DOHH2 (cell line): ENCODE data around the gene ZNF536.
"Not testable (repeated sequence)": the region's sequence is repeated elsewhere in the genome, so short reads cannot be mapped to it uniquely, and the experiment has no call there.

ENCODE experiments used
- H3F3A ChIP-seq: fragments of 200-600 bp; sonication (generic), shearing (Covaris generic); 2 replicates; pipeline ENCODE4 v1.6.0; 2016; ENCODE audit warnings: antibody characterized with exemption, mild to moderate bottlenecking; ENCODE audit not compliant: control insufficient read depth, insufficient read depth
- H3K27ac ChIP-seq: fragments of 200-600 bp; sonication (generic); 2 replicates; pipeline ENCODE4 v1.5.1; 2014; ENCODE audit warnings: low read depth, mild to moderate bottlenecking, low read length, moderate library complexity
- H3K27me3 ChIP-seq: fragments of 200-600 bp; sonication (generic); 2 replicates; pipeline ENCODE4 v1.6.1; 2014; ENCODE audit warnings: mild to moderate bottlenecking, low read length, mixed read lengths; ENCODE audit not compliant: control insufficient read depth
- H3K36me3 ChIP-seq: fragments of 200-600 bp; sonication (generic); 2 replicates; pipeline ENCODE4 v1.6.1; 2014; ENCODE audit warnings: mild to moderate bottlenecking, low read length, moderate library complexity, mixed read lengths; ENCODE audit not compliant: control insufficient read depth
- H3K4me1 ChIP-seq: fragments of 200-600 bp; sonication (generic); 2 replicates; pipeline ENCODE4 v1.6.1; 2014; ENCODE audit warnings: mild to moderate bottlenecking, low read length, mixed read lengths; ENCODE audit not compliant: control insufficient read depth
- H3K4me2 ChIP-seq: fragments of 200-600 bp; sonication (generic); 2 replicates; pipeline ENCODE4 v1.6.0; 2014; ENCODE audit warnings: mild to moderate bottlenecking, low read length, moderate library complexity
- H3K4me3 ChIP-seq: fragments of 200-600 bp; sonication (generic); 2 replicates; pipeline ENCODE4 v1.5.1; 2014; ENCODE audit warnings: mild to moderate bottlenecking, low read length, mixed read lengths
- H3K79me2 ChIP-seq: fragments of 200-600 bp; sonication (generic); 2 replicates; pipeline ENCODE4 v1.6.1; 2014; ENCODE audit warnings: mild to moderate bottlenecking, low read length, mixed read lengths; ENCODE audit not compliant: control insufficient read depth
- H3K9me2 ChIP-seq: fragments of 200-600 bp; sonication (generic); replicated peaks from 2 replicates; pipeline ENCODE4 v1.6.1; 2014; ENCODE audit warnings: mild to moderate bottlenecking, low read length, mixed read lengths; ENCODE audit not compliant: control insufficient read depth
- H3K9me3 ChIP-seq: fragments of 200-600 bp; sonication (generic); 2 replicates; pipeline ENCODE4 v1.6.1; 2014; ENCODE audit warnings: antibody characterized with exemption, low read length, mixed read lengths; ENCODE audit not compliant: control insufficient read depth, insufficient read depth
- H4K20me1 ChIP-seq: fragments of 200-600 bp; sonication (generic); 2 replicates; pipeline ENCODE4 v1.6.0; 2014; ENCODE audit warnings: low read depth, mild to moderate bottlenecking, antibody characterized with exemption, low read length, moderate library complexity; ENCODE audit not compliant: control insufficient read depth, insufficient read depth
- EZH2phosphoT487 ChIP-seq: fragments of 200-600 bp; sonication (generic); IDR thresholded peaks from 2 replicates; pipeline ENCODE4 v1.6.1; 2017; ENCODE audit warnings: borderline replicate concordance, mild to moderate bottlenecking, antibody characterized with exemption, low read length, moderate library complexity, mixed read lengths
- TF ChIP-seq, protein P1 (sequence below): fragments of 200-600 bp; sonication (generic); IDR thresholded peaks from one replicate; pipeline ENCODE4 v1.5.1; 2014; ENCODE audit warnings: antibody characterized with exemption, mild to moderate bottlenecking, low read depth, low read length; ENCODE audit not compliant: poor library complexity, severe bottlenecking

The ZNF536 gene

DNA sequence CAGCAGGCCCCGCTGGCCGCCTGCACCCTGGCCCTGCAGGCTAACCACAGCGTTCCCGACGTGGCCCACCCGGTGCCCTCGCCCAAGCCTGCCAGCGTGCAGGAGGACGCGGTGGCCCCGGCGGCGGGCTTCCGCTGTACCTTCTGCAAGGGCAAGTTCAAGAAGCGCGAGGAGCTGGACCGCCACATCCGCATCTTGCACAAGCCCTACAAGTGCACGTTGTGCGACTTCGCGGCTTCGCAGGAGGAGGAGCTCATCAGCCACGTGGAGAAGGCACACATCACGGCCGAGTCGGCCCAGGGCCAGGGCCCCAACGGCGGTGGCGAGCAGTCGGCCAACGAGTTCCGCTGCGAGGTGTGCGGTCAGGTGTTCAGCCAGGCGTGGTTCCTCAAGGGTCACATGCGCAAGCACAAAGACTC lies 72.1 kb downstream of the ZNF536 start:
- Histone ChIP-seq H3K9me2 (no peaks in the 10 kb centered on the region), H3K27me3 (no peaks in the 10 kb centered on the region), H3K9me3 (peaks cover 17% of the 10 kb centered on the region; the same call in 1 of the 2 replicates), H3K79me2 (no peaks in the 10 kb centered on the region), H3K36me3 (no peaks in the 10 kb centered on the region), H3K4me3 (no peak overlapping the region), H3K27ac (no peak overlapping the region), H3K4me1 (no peaks in the 10 kb centered on the region), H3K4me2 (no peak overlapping the region), H3F3A (no peaks in the 10 kb centered on the region), H4K20me1 (no peaks in the 10 kb centered on the region)
- TF ChIP-seq EZH2phosphoT487, result no peak
- TF ChIP-seq, protein P1, sequence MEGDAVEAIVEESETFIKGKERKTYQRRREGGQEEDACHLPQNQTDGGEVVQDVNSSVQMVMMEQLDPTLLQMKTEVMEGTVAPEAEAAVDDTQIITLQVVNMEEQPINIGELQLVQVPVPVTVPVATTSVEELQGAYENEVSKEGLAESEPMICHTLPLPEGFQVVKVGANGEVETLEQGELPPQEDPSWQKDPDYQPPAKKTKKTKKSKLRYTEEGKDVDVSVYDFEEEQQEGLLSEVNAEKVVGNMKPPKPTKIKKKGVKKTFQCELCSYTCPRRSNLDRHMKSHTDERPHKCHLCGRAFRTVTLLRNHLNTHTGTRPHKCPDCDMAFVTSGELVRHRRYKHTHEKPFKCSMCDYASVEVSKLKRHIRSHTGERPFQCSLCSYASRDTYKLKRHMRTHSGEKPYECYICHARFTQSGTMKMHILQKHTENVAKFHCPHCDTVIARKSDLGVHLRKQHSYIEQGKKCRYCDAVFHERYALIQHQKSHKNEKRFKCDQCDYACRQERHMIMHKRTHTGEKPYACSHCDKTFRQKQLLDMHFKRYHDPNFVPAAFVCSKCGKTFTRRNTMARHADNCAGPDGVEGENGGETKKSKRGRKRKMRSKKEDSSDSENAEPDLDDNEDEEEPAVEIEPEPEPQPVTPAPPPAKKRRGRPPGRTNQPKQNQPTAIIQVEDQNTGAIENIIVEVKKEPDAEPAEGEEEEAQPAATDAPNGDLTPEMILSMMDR, result no peak

GRCh38 chr19:30444686-30445232 lies 72.6 kb downstream of the ZNF536 start:
- no peak overlapping the region for H3K4me3 ChIP-seq
- TF ChIP-seq, protein P1, result no peak
- TF ChIP-seq EZH2phosphoT487, result no peak
- no peaks in the 10 kb centered on the region for H3K79me2 ChIP-seq
- no peaks in the 10 kb centered on the region for H3K36me3 ChIP-seq
- H3K27ac ChIP-seq, result no peak overlapping the region
- H3K9me2 ChIP-seq, result no peaks in the 10 kb centered on the region
- H3K27me3 ChIP-seq, result no peaks in the 10 kb centered on the region
- H3K4me2 ChIP-seq, result no peak overlapping the region
- no peaks in the 10 kb centered on the region for H3K4me1 ChIP-seq
- peaks cover 17% of the 10 kb centered on the region; the same call in 1 of the 2 replicates for H3K9me3 ChIP-seq
- H3F3A ChIP-seq, result no peaks in the 10 kb centered on the region
- no peaks in the 10 kb centered on the region for H4K20me1 ChIP-seq

- Histone ChIP-seq H4K20me1 (no peaks in the 10 kb centered on the region), H3K27me3 (no peaks in the 10 kb centered on the region), H3K4me3 (no peak overlapping the region), H3F3A (no peaks in the 10 kb centered on the region), H3K36me3 (no peaks in the 10 kb centered on the region), H3K79me2 (no peaks in the 10 kb centered on the region), H3K27ac (no peak overlapping the region), H3K4me2 (no peak overlapping the region), H3K4me1 (no peaks in the 10 kb centered on the region), H3K9me2 (no peaks in the 10 kb centered on the region), H3K9me3 (peaks cover 17% of the 10 kb centered on the region; the same call in 1 of the 2 replicates)
- TF ChIP-seq EZH2phosphoT487, result no peak
- TF ChIP-seq, protein P1, result no peak
These were observed 73.2 kb downstream of the ZNF536 start for GRCh38 chr19:30445385-30445784.

DNA sequence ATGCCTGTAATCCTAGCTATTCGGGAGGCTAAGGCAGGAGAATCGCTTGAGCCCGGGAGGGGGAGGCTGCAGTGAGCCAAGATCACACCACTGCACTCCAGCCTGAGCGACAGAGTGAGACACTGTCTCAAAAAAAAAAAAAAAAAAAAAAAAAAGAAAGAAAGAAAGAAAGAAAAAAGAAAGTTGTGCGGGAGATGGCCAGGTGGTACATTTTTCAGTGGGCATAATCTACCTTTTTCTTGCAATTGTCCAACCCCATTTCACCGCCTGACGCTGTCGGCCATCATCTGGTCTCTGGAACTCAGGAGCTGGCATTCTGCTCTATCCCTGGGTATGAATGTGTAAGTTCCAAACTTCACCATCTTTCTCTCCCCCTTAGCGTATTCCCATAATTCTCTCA lies 73.9 kb downstream of the ZNF536 start:
- not testable (repeated sequence) for H3K79me2 ChIP-seq, H3K9me2 ChIP-seq, H3K4me2 ChIP-seq, H3F3A ChIP-seq, H3K4me3 ChIP-seq, H3K27ac ChIP-seq, H3K27me3 ChIP-seq, H3K36me3 ChIP-seq, H3K4me1 ChIP-seq, H4K20me1 ChIP-seq
- peaks cover 17% of the 10 kb centered on the region; the same call in 1 of the 2 replicates for H3K9me3 ChIP-seq
